HEK293T (cell line): ENCODE measurements around the gene IFI6.

Experiments
- CTCF ChIA-PET: fragments of 350-600 bp; formaldehyde crosslinking; extraction: SDS; loops from one replicate; lab custom pipeline; 2021; ENCODE audit warnings: antibody characterized with exemption, inconsistent platforms; lab: Yijun Ruan, JAX
- POLR2A ChIA-PET: fragments of 350-600 bp; formaldehyde crosslinking; extraction: SDS; loops from one replicate; lab custom pipeline; 2020; ENCODE audit warnings: antibody characterized with exemption, inconsistent platforms; lab: Yijun Ruan, JAX
- DNase-seq: peaks from one replicate; pipeline ENCODE4 v3.0.0; 2012; ENCODE audit warnings: mixed read lengths; ENCODE audit errors: extremely low spot score
- ARNT ChIP-seq: fragments of 450-650 bp; IDR thresholded peaks from 2 replicates; pipeline ENCODE4 v1.6.1; 2017; ENCODE audit warnings: mild to moderate bottlenecking
- BHLHE40 ChIP-seq: fragments of 450-650 bp; IDR thresholded peaks from 2 replicates; pipeline ENCODE4 v1.6.1; 2016; ENCODE audit warnings: mild to moderate bottlenecking, moderate library complexity, borderline replicate concordance
- CTBP1 ChIP-seq: fragments of 450-650 bp; IDR thresholded peaks from 2 replicates; pipeline ENCODE4 v1.6.1; 2016; ENCODE audit warnings: borderline replicate concordance
- ELF4 ChIP-seq: fragments of 450-650 bp; IDR thresholded peaks from 2 replicates; pipeline ENCODE4 v1.6.1; 2017; ENCODE audit warnings: antibody characterized with exemption
- FOXA1 ChIP-seq: fragments of 450-650 bp; IDR thresholded peaks from 2 replicates; pipeline ENCODE4 v1.6.1; 2016; ENCODE audit warnings: mild to moderate bottlenecking
- FOXK2 ChIP-seq: fragments of 450-650 bp; IDR thresholded peaks from 2 replicates; pipeline ENCODE4 v1.6.1; 2016; ENCODE audit warnings: mild to moderate bottlenecking
- FOXM1 ChIP-seq: fragments of 450-650 bp; IDR thresholded peaks from 2 replicates; pipeline ENCODE4 v1.6.1; 2017; ENCODE audit warnings: mild to moderate bottlenecking, borderline replicate concordance
- HDGF ChIP-seq: fragments of 450-650 bp; IDR thresholded peaks from 2 replicates; pipeline ENCODE4 v1.6.1; 2017; ENCODE audit warnings: antibody characterized with exemption, borderline replicate concordance
- L3MBTL2 ChIP-seq: fragments of 450-650 bp; conservative IDR thresholded peaks from 2 replicates; pipeline ENCODE4 v1.6.1; 2016; ENCODE audit warnings: mild to moderate bottlenecking
- LEF1 ChIP-seq: fragments of 450-650 bp; IDR thresholded peaks from 2 replicates; pipeline ENCODE4 v1.6.1; 2017; ENCODE audit warnings: mild to moderate bottlenecking, borderline replicate concordance
- NFRKB ChIP-seq: fragments of 450-650 bp; IDR thresholded peaks from 2 replicates; pipeline ENCODE4 v1.6.1; 2016; ENCODE audit warnings: mild to moderate bottlenecking, moderate library complexity
- SP1 ChIP-seq: fragments of 450-650 bp; IDR thresholded peaks from 2 replicates; pipeline ENCODE4 v1.6.1; 2017
- SUZ12 ChIP-seq: fragments of 450-650 bp; IDR thresholded peaks from 2 replicates; pipeline ENCODE4 v1.6.1; 2016; ENCODE audit warnings: mild to moderate bottlenecking
- TARDBP ChIP-seq: fragments of 450-650 bp; IDR thresholded peaks from 2 replicates; pipeline ENCODE4 v1.6.1; 2016
- ZNF384 ChIP-seq: fragments of 450-650 bp; IDR thresholded peaks from 2 replicates; pipeline ENCODE4 v1.6.1; 2016
- TF ChIP-seq, protein P1 (sequence below): fragments of 450-650 bp; IDR thresholded peaks from 2 replicates; pipeline ENCODE4 v1.6.1; 2016

IFI6 gene

GRCh38 chr1:27659497-27660299 lies 12.3 kb downstream of the IFI6 start:
- DNase-seq, result peak; percentile 92
- no peak for TF ChIP-seq LEF1
- TF ChIP-seq, protein P1, sequence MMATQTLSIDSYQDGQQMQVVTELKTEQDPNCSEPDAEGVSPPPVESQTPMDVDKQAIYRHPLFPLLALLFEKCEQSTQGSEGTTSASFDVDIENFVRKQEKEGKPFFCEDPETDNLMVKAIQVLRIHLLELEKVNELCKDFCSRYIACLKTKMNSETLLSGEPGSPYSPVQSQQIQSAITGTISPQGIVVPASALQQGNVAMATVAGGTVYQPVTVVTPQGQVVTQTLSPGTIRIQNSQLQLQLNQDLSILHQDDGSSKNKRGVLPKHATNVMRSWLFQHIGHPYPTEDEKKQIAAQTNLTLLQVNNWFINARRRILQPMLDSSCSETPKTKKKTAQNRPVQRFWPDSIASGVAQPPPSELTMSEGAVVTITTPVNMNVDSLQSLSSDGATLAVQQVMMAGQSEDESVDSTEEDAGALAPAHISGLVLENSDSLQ, result peak; percentile 88
- CTCF ChIA-PET, result interaction anchor here (0.6 to 1.5 kb wide), 3 partner anchors 10 to 109 kb away, joined by 3 to 5 read pairs (median 4); no protein-coding TSS in a partner anchor
- POLR2A ChIA-PET, result interaction anchor here (0.6 to 1.5 kb wide), 3 partner anchors 10 to 221 kb away, joined by 3 to 4 read pairs (median 3); no protein-coding TSS in a partner anchor

- ChIA-PET POLR2A (interaction anchor here (0.6 to 0.7 kb wide), 2 partner anchors 9 to 222 kb away, joined by 3 to 4 read pairs; no protein-coding TSS in a partner anchor), CTCF (interaction anchor here (0.5 to 0.9 kb wide), 3 partner anchors 10 to 20 kb away, joined by 3 read pairs; partner anchors contain the start of gene IFI6)
- DNase-seq, result no peak
- TF ChIP-seq SP1 (no peak), HDGF (no peak), FOXM1 (no peak), CTBP1 (no peak), NFRKB (no peak), ELF4 (no peak), FOXK2 (no peak), SUZ12 (no peak), L3MBTL2 (no peak), TARDBP (no peak), ZNF384 (no peak), ARNT (no peak), LEF1 (no peak), BHLHE40 (no peak), FOXA1 (no peak)
- TF ChIP-seq, protein P1, result no peak
These were observed 13.0 kb downstream of the IFI6 start for GRCh38 chr1:27658951-27659496.

GRCh38 chr1:27656157-27656893 lies 15.7 kb downstream of the IFI6 start:
- ChIA-PET CTCF (no interaction called here), POLR2A (no interaction called here)
- TF ChIP-seq, protein P1, result no peak
- TF ChIP-seq NFRKB (no peak), ARNT (no peak), HDGF (no peak), SP1 (no peak), FOXA1 (no peak)
- no peak for DNase-seq

GRCh38 chr1:27655151-27655937 lies 16.6 kb downstream of the IFI6 start:
- no peak for DNase-seq
- TF ChIP-seq NFRKB (no peak), FOXK2 (no peak), BHLHE40 (no peak), ZNF384 (no peak), SP1 (no peak)
- TF ChIP-seq, protein P1, result no peak
- POLR2A ChIA-PET, result no interaction called here
- CTCF ChIA-PET, result interaction anchor here (0.6 kb wide), 1 partner anchor 1393 kb away, joined by 3 read pairs; no protein-coding TSS in a partner anchor

- TF ChIP-seq LEF1 (no peak), L3MBTL2 (no peak), ARNT (no peak), FOXA1 (no peak), SP1 (no peak), FOXK2 (no peak), BHLHE40 (no peak), FOXM1 (no peak), ELF4 (no peak), CTBP1 (no peak), HDGF (no peak), SUZ12 (no peak), NFRKB (no peak)
- DNase-seq, result no peak
- ChIA-PET POLR2A (no interaction called here), CTCF (no interaction called here)
These were observed 19.7 kb downstream of the IFI6 start for GRCh38 chr1:27652111-27652864.
